GM19455 (cell line): Measurements from ENCODE around the gene CCDC60.

Experiments
- ATAC-seq: cut with Tn5 transposase; IDR thresholded peaks from one replicate; pipeline ENCODE4 v1.9.1; 2021; ENCODE audit not compliant: unreplicated experiment

CCDC60 gene

DNA sequence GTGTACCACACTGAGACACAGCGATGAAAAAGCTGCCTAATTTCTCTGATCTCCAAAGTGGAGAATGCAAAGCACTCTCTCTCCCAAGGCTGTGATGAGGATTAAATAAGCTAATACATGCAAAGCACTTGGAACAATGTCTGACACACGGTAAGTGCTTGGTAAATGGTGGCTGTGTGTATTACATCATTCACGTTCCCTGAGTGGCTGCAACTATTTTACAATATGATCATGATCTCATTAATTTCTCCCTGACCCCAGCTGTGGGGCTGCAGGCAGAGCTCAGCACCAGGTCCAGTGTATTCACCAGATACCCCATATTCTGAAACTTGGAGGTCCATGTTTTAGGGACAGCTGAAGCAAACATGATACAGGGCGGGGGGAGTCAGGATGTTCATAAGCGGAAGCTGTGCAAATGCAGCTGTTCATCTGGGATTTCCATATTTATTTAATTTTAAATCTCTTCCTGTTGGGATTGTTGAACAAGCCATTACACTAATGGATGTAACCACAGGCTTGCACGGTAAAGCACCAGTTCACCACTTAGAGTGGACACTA, 106.4 kb downstream of the CCDC60 start:
- no peak for ATAC-seq

DNA sequence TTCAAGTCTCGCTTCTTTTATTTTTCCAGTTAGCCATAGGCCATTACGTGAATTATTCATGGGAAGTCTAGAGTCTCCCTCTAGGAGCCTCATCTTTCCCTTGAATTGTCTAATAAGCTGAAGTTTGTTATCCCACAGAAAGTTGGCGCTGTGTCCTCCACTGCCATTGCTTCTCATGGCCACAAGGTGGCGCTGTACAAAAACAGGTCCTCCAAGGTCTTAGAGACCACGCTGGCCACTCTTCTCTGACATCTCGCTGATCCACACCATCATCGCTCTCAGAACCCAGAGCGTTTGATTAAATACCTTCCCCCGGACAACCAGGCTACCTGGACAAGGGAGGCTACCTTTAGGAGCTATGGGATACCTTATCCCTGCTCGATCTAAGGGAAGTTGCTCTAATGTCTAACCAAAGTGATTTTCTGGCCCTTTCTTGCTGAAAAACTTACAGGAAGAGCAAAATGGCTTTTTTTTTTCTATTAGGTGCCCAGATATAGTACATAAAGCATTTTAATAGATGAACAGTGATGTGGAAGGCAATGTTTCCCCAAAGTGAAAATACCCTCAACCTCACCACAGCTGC, 110.0 kb downstream of the CCDC60 start:
- ATAC-seq, result no peak

DNA sequence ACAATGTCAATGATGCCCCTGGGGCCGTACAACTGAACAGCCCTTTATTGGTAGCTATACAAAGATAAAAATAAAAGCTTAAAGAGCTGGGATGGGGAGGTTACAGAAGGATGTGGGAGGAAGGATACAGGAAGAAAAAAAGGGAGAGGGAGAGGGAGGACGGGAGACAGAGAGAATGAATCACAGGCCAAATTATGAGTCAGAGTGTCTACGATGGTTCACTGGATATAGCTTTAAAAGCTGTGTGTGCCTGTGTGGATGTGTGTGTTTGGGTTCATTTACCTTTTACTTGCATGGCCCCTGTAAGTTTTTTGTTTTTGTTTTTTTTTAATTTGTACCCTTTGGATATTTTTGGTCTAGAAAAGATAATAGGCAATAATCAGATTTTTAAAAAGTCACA, 111.9 kb downstream of the CCDC60 start:
- no peak for ATAC-seq

DNA sequence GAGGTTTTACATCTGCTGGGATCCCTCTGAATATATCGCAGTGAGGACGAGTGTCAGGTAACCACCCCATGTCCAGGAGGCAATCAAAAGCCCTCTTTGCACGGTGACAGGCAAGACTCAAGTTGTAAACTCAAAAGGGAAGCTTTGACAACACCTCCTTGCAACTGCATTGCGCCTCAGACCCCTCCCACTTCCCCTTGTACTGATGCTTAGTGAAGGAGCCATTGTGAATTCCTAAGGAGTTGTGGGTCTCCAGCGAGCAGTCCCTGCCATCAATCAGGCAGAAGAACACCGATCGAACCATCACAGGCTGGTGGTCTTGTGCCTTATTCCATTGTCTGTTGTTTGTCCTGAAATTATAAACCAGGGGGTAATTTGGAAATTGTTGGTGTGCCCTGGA, 112.6 kb downstream of the CCDC60 start:
- no peak for ATAC-seq

DNA sequence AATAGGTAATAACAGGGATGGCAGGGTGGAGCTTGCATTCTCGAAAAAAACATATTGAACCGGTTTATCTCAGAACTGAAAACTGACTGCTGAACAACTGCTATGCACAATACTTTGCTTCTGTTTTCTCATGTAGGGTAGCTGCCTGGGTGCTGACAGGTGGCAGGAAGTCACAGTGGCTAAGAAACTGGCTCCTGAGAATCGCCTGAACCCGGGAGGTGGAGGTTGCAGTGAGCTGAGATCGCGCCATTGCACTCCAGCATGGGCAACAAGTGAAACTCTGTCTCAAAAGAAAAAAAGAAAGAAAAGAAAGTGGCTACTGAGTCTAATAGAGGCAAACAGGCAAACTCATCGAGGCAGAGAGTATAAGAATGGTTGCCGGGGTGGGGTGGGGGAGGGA, 113.1 kb downstream of the CCDC60 start:
- no peak for ATAC-seq

DNA sequence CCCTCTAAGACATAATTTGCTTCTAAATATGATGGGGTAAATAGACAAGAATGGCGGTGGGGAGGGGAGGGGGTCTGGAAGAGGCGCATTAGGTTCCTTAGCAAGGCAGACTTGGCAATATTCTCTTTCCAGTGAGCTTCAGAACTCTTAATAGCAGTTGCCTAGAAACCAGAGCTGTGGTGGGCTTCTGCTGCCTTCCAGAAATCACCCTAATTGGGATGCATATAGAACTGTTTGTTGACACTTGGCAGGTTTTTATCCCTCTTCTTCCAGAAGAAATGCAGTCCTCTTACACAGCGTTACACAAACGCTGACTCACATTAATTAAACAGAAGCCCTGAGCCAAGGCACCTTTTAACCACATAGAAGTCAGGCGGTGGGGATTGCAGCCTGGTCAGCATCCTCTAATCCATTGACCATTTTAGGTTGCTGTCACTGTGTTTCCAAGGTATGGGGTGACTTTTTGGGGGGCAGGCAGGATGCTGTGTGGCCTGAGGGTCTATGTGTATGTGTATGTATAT, 114.1 kb downstream of the CCDC60 start:
- ATAC-seq, result no peak

DNA sequence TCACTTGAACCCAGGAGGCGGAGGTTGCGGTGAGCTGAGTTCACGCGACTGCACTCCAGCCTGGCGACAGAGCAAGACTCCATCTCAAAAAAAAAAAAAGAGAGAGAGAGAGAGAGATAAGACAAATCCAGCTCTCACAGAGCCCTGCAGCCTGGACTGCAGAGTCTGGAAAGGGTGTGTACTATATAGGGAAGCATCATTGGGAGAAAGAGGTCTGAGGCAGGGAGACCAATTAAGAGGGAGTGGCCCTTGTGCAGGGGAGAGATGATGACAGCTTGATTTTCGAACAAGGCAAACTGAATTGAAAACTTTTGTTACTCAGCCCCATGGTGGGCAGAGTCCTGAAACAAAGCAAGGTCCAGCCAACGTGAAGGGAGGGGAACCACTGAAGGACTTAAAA, 116.2 kb downstream of the CCDC60 start:
- no peak for ATAC-seq

DNA sequence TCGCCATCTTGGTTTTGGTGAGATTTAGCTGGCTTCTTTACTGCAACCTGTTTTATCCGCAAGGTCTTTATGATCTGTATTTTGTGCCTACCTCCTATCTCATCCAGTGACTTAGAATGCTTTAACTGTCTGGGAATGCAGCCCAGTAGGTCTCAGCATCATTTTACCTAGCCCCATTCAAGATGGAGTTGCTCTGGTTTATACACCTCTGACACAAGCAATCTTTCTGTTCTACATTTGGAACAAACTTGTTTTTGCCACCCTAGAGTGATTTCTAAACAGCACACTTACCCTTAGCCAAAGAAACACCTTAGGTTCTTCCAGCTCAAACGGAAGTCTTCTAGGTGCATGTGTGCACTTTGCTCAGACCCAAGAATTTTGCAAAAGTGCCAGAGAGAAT, 122.3 kb downstream of the CCDC60 start:
- ATAC-seq, result no peak

DNA sequence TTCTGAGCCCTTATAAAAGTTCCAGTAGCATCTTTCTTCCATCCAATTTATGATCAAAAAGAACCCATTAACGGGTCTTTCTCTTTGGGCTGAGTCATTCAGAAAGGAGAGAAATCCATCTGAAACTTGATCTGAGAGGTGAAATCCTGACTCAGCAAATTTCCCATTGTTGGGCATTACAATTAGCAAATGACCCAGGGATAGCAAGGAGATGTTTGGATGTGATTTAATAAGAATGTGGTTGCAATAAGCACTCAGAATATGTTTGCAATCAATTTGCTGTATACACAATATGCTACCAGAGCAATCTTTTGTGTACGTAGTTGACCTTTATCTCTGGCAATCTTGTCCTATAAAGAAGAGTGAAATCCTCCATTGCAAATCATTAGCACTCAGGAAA, 122.7 kb downstream of the CCDC60 start:
- ATAC-seq, result no peak

DNA sequence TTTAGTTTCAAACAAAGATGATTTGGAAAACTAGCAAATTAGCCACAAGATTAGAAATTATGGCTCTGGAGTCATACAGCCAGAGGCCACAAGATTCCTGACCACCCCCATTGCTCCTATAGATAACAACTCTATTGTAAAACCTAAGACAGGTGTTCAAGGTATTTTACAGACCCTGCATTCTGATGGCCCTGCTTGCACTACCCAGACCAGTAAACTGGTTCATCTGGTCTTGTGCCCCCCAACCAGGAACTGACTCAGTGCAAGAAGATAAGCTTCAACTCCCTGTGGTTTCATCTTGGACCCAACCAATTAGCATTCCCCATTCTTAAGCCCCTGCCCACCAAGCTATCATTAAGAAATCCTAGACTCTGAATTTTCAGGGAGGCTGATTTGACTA, 125.0 kb downstream of the CCDC60 start:
- no peak for ATAC-seq

DNA sequence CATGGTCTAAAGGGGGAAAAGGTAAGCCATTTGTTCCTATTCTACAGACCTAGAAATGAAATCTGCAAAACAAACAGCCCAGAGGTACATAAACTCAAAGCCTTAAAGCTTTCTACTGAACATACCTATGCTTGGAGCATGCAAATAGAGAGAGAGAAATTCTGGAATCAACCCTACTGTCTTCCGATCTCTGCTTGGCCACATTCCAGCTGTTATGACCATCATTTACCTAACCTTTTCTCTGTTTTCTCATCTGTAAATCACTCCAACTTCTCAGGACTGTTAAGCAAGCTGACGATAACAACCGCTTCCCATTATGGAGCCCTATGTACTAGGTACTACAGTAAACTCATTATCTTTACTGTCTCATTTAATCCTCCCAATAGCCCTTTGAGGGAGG, 126.3 kb downstream of the CCDC60 start:
- ATAC-seq, result no peak

DNA sequence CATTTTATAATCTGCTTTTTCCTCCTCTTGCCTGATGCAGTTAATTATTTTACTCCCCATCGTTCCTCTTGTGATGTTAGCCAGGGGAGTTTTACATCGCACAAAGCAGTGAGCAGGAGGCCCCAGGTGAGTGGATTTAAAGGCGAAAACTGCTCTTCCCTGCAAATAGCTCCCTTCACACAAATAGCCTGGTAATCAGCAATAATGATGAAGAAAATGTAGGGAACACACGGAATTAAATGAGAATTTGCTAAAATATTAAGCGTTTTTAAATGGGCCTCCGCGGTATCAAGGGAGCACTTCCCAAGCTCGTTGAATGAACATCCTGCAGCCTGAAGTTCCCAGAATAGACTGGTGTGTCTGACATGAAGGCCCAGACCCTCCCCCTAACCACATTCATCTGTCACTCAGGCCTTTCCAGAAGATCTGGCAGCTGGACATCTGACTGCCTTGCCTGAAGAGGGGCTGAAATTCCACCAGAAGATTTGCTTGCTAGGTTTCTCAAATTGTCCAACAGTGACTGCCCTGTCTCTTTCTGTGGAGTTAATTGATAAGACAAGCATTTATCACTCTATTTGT, 127.2 kb downstream of the CCDC60 start:
- ATAC-seq, result no peak

DNA sequence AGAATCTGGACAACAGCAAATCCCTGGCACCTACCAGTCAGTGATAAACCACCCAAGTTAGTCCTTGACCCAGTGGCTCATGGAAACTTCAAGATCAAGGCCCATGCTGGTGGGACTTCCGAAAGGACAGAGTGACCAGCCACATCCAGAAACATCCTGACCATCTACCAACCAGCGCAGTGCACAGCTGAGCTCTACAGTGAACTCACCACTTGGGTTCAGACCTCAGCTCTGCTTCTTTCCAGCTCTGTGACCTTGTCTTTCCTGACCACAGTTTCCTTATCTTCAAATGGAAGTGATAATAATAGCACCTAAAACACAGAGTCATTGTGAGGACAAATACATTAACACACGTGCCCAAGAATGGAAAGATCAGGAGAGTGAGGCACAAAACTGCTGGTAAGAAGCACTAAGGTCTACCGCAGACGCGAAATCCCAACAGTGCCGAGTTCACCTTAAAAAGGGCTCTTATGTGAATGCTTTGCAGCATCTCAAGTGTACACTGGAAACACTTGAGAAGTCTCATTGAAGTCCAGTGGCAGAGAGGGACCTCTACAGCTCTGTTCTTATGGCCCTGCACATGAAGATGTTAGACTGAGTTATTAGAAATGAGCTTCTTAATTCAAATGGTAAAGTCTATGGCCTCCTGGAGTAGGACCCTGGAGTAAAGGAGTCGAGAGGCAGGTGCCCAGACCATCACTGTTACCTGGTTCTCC, 128.8 kb downstream of the CCDC60 start:
- no peak for ATAC-seq

DNA sequence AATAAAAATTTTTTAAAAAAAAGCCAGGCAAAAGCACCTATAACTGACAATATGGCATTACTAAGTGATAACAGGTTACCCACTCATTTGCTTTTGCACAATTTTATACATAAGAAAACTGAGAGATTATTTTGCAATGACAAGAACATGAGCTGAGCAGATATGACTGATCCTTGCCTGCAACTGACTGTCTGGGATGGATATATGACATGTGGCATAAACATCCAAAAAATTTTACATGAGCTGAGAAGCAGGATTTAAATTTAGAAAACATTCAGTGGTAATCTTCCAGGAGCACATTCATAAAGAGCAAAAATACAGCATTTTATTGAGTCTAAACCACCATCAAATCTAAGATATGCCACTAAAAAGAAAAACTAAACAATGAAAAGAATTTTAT, 133.8 kb downstream of the CCDC60 start:
- no peak for ATAC-seq

DNA sequence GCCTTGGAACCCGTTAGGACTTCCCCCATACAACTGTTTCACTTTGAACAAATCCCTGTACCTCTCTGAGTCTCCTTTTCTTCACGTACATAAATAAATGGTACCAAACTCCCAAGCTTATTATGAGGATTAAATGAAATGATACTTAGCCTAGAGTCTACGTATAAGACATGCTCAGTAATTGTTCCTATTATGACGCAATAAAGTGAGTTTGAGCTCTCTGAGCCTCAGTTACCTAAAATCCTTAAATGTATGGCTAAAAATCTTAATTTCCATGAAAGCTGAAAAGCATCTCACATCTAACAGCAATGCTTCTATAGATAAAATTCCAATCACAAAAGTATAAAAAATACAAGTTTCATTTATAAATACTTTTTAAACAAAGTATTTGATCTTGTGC, 141.1 kb downstream of the CCDC60 start:
- ATAC-seq, result no peak

DNA sequence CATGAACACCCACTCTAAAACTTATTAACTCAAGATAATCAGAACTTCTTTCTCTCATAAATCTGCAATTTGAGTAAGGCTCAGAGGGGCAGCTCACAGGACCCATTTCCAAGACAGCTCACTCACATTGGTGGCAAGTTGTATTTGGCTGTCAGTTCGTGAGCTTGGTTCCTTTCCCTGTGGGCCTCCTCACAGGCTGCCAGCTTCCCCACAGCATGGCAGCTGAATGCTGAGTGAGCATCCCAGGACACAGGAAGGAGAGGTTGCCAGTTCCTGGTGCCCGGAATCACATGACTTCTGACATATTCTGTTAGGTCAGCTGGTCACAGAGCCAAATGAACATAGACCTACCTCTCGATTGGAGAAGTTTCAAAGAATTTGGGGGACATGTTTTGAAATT, 142.4 kb downstream of the CCDC60 start:
- no peak for ATAC-seq

DNA sequence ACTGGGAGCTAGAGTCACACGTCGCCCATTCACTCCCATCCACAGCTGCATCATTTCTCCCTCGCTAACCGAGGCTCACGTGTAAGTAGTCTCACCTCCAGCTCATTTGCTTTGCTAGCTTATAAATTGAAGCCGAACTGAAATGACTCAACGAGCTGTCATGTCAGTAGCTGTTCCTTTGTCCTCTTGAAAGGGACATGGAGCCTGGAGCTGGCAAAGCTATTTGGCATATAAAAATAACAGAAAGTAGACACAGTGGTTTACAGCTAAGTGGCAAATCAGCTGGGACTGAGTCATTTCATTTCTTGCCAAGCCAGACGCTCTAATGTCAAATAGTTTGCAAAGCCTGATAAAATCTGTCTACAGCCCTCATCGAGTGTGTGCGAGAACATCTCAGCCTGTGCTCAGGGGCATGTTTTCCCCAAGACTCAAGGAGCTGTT, 144.6 kb downstream of the CCDC60 start:
- ATAC-seq, result no peak

DNA sequence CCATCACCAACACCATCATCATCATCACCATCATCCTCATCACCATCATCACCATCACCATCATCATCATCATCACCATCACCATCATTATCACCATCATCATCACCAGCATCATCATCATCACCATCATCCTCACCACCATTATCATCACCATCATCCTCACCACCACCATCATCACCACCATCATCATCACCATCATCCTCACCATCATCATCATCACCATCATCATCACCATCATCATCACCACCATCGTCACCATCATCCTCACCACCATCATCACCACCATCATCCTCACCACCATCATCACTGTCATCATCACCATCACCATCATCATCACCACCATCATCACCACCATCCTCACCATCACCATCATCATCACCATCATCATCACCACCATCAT, 146.0 kb downstream of the CCDC60 start:
- no peak for ATAC-seq

DNA sequence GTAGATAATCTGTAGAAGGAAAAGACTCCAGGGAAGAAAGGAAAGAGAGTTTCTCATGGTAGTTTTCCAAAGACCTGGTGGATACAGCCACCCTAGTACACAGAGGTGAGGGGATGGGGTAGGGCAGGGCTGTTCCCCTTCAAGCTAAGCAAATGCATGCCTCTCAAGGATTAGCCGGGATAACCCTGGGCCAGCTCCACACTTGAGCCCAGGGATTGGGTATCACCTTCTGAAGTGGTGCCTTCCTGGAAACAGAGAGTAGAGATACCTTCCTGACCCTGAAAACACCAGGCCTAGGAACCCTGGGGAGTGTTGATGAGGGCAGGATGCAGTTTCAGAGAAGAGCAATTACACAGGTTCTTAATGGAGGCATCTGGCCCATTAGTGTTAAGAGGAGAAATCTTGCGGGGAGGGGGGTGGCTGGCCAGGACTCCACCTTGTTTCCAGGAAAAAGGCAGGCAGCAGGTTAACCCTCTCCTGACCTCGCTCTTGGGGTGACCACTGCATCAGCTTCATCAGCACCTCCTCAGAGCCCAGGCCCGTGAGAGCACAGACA, 152.1 kb downstream of the CCDC60 start:
- ATAC-seq, result no peak

DNA sequence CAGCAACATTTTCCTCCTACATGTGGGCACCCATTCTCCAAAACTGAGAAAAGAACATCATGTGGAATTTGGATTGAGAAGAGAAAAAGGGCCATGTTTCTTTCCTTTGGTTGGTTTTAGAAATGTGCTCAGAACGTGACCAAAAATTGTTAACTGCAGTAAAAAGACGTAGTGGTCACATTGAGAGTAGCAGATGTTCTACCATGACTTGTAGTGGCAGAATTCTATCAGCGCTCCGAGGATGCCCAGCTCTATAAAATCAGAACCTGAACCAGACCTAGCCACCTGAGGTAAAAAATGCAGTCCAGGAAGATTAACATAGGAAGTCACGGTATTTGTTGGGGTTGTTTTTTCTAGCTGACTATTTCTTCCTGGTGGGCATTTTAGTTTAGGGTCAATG, 157.3 kb downstream of the CCDC60 start:
- ATAC-seq, result no peak

DNA sequence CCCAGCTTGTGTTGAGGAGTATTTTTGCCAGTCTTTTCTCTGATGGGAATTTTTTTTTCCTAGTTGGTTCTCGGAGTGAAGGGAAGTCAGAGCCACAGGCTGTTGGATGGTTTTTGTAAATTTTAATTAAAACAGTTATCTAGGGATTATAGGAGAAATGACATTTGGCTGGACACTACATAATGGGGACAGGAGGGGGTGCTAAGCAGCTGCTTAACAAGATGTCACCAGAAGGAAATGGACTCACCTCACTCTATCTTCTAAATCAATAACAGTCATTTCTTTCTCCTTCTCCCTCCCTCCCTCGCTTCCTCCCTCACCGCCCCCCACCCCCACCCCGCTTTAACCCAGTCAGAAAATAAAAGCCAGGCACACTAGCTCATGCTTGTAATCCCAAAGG, 165.7 kb downstream of the CCDC60 start:
- ATAC-seq, result no peak

DNA sequence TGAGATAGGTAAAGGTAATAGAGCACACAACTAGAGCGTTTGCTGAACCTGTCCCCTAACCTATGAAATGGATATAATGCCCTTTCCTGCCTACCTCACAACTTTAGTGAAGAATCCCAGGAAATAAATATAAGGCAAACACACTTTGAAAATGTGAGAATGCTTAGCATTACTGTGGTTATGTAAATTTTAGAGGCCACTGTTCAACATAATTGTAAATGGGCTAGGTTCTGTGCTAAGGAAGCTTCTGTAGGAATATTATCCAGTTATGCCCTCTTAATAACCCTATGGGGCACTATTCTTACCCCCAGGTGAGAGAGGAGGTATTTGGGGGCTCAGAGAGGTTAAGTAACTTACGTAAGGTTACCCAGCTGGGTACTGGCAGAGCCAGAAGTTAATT, 166.5 kb downstream of the CCDC60 start:
- no peak for ATAC-seq
